Gastrocnemius medialis (tissue), 4 donors: Measurements from ENCODE around the gene KCTD14. TPM values are rescaled to one million over a fixed set of nuclear protein-coding genes. Genes with fewer than 3 reads are reported as not detected.

Source experiments
- ATAC-seq, 2 donors: fragments of 150-250 bp; one replicate each; pipeline ENCODE4 v1.9.1; 2016
- DNase-seq, 2 donors: peaks; one replicate each; pipeline ENCODE4 v3.0.0-alpha.2; 2019
- H3K27ac ChIP-seq, 4 donors: fragments of 200-600 bp; sonication (generic); 1 replicate in 1 of 4; 2 replicates in 3 of 4; pipeline ENCODE4 v1.5.1; 2016 to 2018; ENCODE audit warnings: mild to moderate bottlenecking in 2 of 4, moderate library complexity in 1 of 4
- H3K27me3 ChIP-seq, 3 donors: fragments of 200-600 bp; sonication (generic) in 2 of 3; 1 replicate in 1 of 3; 2 replicates in 2 of 3; pipeline versions ENCODE4 v1.5.1 to v1.6.0; 2016 to 2019; ENCODE audit warnings: mild to moderate bottlenecking in 1 of 3, moderate library complexity in 1 of 3
- H3K36me3 ChIP-seq, 2 donors: fragments of 200-600 bp; sonication (generic) in 1 of 2; one replicate each; pipeline ENCODE4 v1.5.1; 2017 to 2018
- H3K4me1 ChIP-seq, 2 donors: fragments of 200-600 bp; sonication (generic) in 1 of 2; one replicate each; pipeline ENCODE4 v1.5.1; 2016 to 2017; ENCODE audit warnings: mild to moderate bottlenecking in 2 of 2
- H3K4me3 ChIP-seq, 4 donors: fragments of 200-600 bp; sonication (generic) in 3 of 4; 1 replicate in 1 of 4; 2 replicates in 3 of 4; pipeline ENCODE4 v1.5.1; 2016 to 2019; ENCODE audit warnings: mild to moderate bottlenecking in 2 of 4
- H3K9me3 ChIP-seq, 3 donors: fragments of 200-600 bp; sonication (generic) in 2 of 3; 1 replicate in 1 of 3; 2 replicates in 2 of 3; pipeline ENCODE4 v1.5.1; 2016 to 2019
- POLR2A ChIP-seq, 2 donors: fragments of 450-650 bp; IDR thresholded peaks; one replicate each; pipeline ENCODE4 v1.6.1; 2017; ENCODE audit warnings: antibody characterized with exemption in 2 of 2, mild to moderate bottlenecking in 2 of 2, moderate library complexity in 2 of 2
- in situ Hi-C, 4 donors: fragments of 200-750 bp; cut with MboI; loops; one replicate each; pipeline versions ENCODE4 v1.15.0 to v1.8.0; 2017; ENCODE audit warnings: low sequenced_read_pairs in 4 of 4
- intact Hi-C: fragments of 100-400 bp; cut with DNase I; formaldehyde crosslinking; loops from one replicate; pipeline ENCODE4 v1.15.1; 2023; ENCODE audit warnings: low total_unique reads
- total RNA-seq, 4 donors: library from RNA; depleted of rRNA; stranded (reverse); fragments of >200 nt; gene quantifications; one replicate each; pipeline versions ENCODE4 v1.1.0 to v1.2.3, GENCODE V29; 2016
- TF ChIP-seq, protein P1 (sequence below), 5 experiments: fragments of 450-650 bp in 3 of 5; fragments of 200-600 bp in 2 of 5; sonication (generic) in 2 of 5; IDR thresholded peaks in 4 of 5; conservative IDR thresholded peaks in 1 of 5; 1 replicate in 4 of 5; 2 replicates in 1 of 5; pipeline ENCODE4 v1.5.1; 2016 to 2019; ENCODE audit warnings: antibody characterized with exemption in 5 of 5, mild to moderate bottlenecking in 3 of 5, moderate library complexity in 3 of 5

The KCTD14 gene
- total RNA-seq, 4 donors from 2014 or later: 0.25 to 0.38 TPM; not detected in 2

DNA sequence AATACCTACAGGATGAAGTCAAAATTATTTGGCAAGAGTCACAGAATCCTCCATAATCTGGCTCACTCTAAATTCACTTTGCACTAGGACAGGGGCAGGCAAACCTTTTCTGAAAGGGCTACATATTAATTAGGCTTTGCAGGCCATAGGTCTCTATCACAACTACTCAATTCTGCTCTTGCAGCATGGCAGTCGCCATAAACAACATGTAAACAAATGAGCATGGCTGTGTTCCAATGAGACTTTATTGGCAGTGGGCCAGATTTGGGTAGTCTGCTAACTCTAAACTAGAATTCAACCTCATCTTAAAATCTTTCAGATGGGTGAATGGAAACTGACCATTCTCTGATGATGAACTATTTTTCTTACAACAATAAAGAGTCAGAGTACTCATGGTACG, 46.4 kb upstream of the KCTD14 start:
- in situ Hi-C loops: no loop called here
- H3K36me3 ChIP-seq: peaks cover 0 to 14% of the 10 kb centered on the region in 2 donors
- H3K27ac ChIP-seq: peak overlapping the region in 1 of 4 donors; percentile 49
- no peaks in the 10 kb centered on the region for H3K9me3 ChIP-seq
- peaks cover 9 to 22% of the 10 kb centered on the region in 2 donors for H3K4me1 ChIP-seq
- H3K4me3 ChIP-seq: no peak overlapping the region
- intact Hi-C loops: loop anchor here (5.0 kb wide), 1 partner anchor 77 kb away; the partner anchor contains the start of gene INTS4
- DNase-seq: no peak
- TF ChIP-seq, protein P1, sequence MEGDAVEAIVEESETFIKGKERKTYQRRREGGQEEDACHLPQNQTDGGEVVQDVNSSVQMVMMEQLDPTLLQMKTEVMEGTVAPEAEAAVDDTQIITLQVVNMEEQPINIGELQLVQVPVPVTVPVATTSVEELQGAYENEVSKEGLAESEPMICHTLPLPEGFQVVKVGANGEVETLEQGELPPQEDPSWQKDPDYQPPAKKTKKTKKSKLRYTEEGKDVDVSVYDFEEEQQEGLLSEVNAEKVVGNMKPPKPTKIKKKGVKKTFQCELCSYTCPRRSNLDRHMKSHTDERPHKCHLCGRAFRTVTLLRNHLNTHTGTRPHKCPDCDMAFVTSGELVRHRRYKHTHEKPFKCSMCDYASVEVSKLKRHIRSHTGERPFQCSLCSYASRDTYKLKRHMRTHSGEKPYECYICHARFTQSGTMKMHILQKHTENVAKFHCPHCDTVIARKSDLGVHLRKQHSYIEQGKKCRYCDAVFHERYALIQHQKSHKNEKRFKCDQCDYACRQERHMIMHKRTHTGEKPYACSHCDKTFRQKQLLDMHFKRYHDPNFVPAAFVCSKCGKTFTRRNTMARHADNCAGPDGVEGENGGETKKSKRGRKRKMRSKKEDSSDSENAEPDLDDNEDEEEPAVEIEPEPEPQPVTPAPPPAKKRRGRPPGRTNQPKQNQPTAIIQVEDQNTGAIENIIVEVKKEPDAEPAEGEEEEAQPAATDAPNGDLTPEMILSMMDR (IDR thresholded peaks at IDR 0.05 in 4 of 5, conservative IDR thresholded peaks at IDR 0.05 in 1 of 5): no peak
- no peak for TF ChIP-seq POLR2A (IDR thresholded peaks at IDR 0.05)
- no peaks in the 10 kb centered on the region for H3K27me3 ChIP-seq
- ATAC-seq: no peak

DNA sequence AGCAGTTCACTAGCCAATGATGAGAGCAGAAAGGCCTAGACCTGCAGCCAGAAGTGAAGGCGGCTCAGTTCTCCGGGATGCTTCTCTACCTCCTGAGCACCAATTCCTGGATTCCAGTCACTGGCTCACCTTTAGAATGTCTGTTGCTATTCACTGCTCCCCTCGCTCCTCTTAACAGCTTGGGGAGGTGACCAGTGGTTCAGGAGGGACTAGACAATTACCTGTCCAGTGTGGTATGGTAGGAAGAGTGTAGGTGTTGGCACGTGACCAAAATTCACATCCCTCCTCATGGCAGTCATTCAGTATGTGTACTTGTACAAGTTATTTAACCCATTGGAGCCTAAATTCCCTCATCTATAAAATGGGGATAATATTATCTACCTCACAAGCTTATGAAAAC, 44.6 kb upstream of the KCTD14 start:
- intact Hi-C loops: loop anchor here (5.0 kb wide), 1 partner anchor 75 kb away; the partner anchor contains the start of gene INTS4
- no peak for ATAC-seq
- in situ Hi-C loops: no loop called here
- DNase-seq: no peak
- Histone ChIP-seq H3K36me3 (peaks cover 0 to 13% of the 10 kb centered on the region in 2 donors), H3K4me3 (no peak overlapping the region), H3K9me3 (no peaks in the 10 kb centered on the region), H3K4me1 (peaks cover 26 to 30% of the 10 kb centered on the region in 2 donors), H3K27ac (peak overlapping the region in 1 of 4 donors; percentile 49), H3K27me3 (no peaks in the 10 kb centered on the region)
- TF ChIP-seq, protein P1 (IDR thresholded peaks at IDR 0.05 in 4 of 5, conservative IDR thresholded peaks at IDR 0.05 in 1 of 5): no peak
- TF ChIP-seq POLR2A (IDR thresholded peaks at IDR 0.05): no peak

DNA sequence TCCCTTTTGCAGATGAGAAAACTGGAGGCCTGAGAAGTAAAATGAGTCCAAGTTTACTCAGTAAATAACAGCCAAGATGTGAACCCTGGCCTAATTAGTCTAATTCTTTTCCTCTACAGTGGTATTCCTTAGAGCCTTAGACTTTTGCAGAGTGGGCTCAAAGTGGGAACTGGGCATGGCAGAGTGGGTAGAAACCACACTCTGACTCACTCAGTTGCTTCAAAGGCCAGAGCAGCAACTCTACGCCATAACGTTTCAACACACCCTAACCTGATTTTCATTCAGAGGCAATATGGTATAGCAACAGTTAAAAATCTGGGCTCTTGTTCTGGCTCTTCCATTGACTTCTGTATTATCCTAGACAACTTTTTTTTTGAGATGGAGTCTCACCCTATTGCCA, 43.4 kb upstream of the KCTD14 start:
- peaks cover 33 to 42% of the 10 kb centered on the region in 2 donors for H3K4me1 ChIP-seq
- no peaks in the 10 kb centered on the region for H3K27me3 ChIP-seq
- ATAC-seq (no peak), DNase-seq (no peak)
- peak overlapping the region in 1 of 4 donors; percentile 49 for H3K27ac ChIP-seq
- peaks cover 0 to under 1% of the 10 kb centered on the region in 2 donors for H3K36me3 ChIP-seq
- in situ Hi-C loops: no loop called here
- no peaks in the 10 kb centered on the region for H3K9me3 ChIP-seq
- no peak for TF ChIP-seq POLR2A (IDR thresholded peaks at IDR 0.05)
- TF ChIP-seq, protein P1 (IDR thresholded peaks at IDR 0.05 in 4 of 5, conservative IDR thresholded peaks at IDR 0.05 in 1 of 5): no peak
- no peak overlapping the region for H3K4me3 ChIP-seq
- intact Hi-C loops: loop anchor here (5.0 kb wide), 1 partner anchor 74 kb away; the partner anchor contains the start of gene INTS4

DNA sequence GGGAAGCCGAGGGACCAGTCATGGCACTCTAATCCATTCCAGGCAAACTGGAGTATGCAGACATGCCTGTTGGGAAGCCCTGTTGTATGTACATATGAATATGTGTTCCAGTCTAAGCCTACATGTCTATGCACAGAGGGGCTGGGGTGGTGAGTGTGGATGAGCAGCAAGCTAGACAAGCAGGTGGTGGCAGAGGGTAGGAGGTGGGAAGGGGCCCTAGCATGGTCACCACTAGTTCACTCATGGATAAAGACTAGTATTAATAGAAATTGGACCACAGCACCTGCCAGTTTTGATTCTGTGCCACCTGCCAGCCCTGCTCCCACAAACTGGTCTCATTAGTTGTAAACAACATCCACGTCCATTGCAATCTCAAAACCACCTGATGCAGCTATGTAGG, 42.1 kb upstream of the KCTD14 start:
- Histone ChIP-seq H3K4me3 (no peak overlapping the region), H3K9me3 (no peaks in the 10 kb centered on the region), H3K27me3 (no peaks in the 10 kb centered on the region), H3K27ac (peak overlapping the region in 2 of 4 donors; percentile 8 to 30), H3K4me1 (peaks cover 39 to 53% of the 10 kb centered on the region in 2 donors), H3K36me3 (no peaks in the 10 kb centered on the region)
- ATAC-seq (no peak), DNase-seq (no peak)
- intact Hi-C loops: loop anchor here (5.0 kb wide), 1 partner anchor 73 kb away; the partner anchor contains the start of gene INTS4
- in situ Hi-C loops: no loop called here
- TF ChIP-seq, protein P1 (IDR thresholded peaks at IDR 0.05 in 4 of 5, conservative IDR thresholded peaks at IDR 0.05 in 1 of 5): no peak
- no peak for TF ChIP-seq POLR2A (IDR thresholded peaks at IDR 0.05)
